Right renal pelvis (tissue), 4 donors: ENCODE results near the gene THRA. TPM values are rescaled to one million over a fixed set of nuclear protein-coding genes. Genes with fewer than 3 reads are reported as not detected.

Experiments
- DNase-seq, 4 donors: peaks; one replicate each; pipeline ENCODE4 v3.0.0-alpha.2; 2013; ENCODE audit warnings: low read depth in 4 of 4, low spot score in 3 of 4, missing footprints in 1 of 4
- polyA plus RNA-seq, 4 donors: library from polyadenylated mRNA; unstranded; fragments of 120-200 nt; gene quantifications; one replicate each; pipeline ENCODE4 v1.2.1, GENCODE V29; 2013; ENCODE audit not compliant: insufficient read length in 4 of 4

THRA gene
- polyA plus RNA-seq, 4 donors, result 51.1 to 56.7 (median 55.3) TPM

- no peak for DNase-seq
Observed at GRCh38 chr17:40075942-40076498, 13.3 kb downstream of the THRA start.

- DNase-seq, result no peak
Observed at GRCh38 chr17:40076591-40076990, 13.8 kb downstream of the THRA start.

GRCh38 chr17:40079545-40079944 is 16.8 kb downstream of the THRA start:
- no peak for DNase-seq

GRCh38 chr17:40084477-40084876 is 21.7 kb downstream of the THRA start:
- no peak for DNase-seq

GRCh38 chr17:40086150-40087044 is 23.6 kb downstream of the THRA start:
- no peak for DNase-seq

- DNase-seq, result no peak
Observed at GRCh38 chr17:40087049-40087794, 24.5 kb downstream of the THRA start.

GRCh38 chr17:40087903-40088718 is 25.3 kb downstream of the THRA start:
- DNase-seq, result no peak

GRCh38 chr17:40089077-40089895 is 26.5 kb downstream of the THRA start:
- DNase-seq, result no peak

GRCh38 chr17:40090237-40091119 is 27.7 kb downstream of the THRA start:
- DNase-seq, result no peak

GRCh38 chr17:40091691-40092397 is 29.1 kb downstream of the THRA start:
- no peak for DNase-seq

- DNase-seq, result no peak
Observed at GRCh38 chr17:40092581-40092980, 29.8 kb downstream of the THRA start.

- no peak for DNase-seq
Observed at GRCh38 chr17:40093005-40093579, 30.3 kb downstream of the THRA start.

GRCh38 chr17:40093580-40094201 is 30.9 kb downstream of the THRA start:
- DNase-seq, result no peak

- DNase-seq, result no peak
Observed at GRCh38 chr17:40094874-40095273, 32.1 kb downstream of the THRA start.

GRCh38 chr17:40095351-40095943 is 32.7 kb downstream of the THRA start:
- no peak for DNase-seq

GRCh38 chr17:40095944-40096791 is 33.4 kb downstream of the THRA start:
- DNase-seq, result no peak
